ENCODE measurements around the gene SLC38A10. TPM values are rescaled to one million over a fixed set of nuclear protein-coding genes. Genes with fewer than 3 reads are reported as not detected.

The SLC38A10 gene
- total and polyA plus RNA-seq, 10 of the 15 experiments (the other 5 are each of a cell fraction or from before 2014, with no cell fraction given): 0.52 to 67.9 (median 22.1) TPM

DNA sequence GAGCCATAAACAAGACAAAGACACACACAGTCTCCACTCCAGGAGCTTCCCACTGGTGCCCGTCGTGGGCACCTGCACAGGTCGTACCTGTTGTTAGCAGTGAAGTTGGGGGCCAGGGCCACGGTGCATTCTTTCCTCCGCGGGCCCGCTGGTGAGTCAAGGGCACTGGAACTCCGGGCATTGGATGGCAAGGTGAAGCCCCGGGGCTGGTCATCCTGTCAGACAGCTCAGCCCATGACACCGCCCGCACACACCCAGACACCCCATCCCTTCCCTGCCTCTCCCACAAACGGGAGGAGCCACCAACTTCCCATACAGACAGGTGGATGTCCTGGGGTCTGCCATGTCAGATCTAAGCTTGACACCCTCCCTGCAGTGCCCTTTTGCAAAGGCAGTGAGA, 88.5 kb downstream of the SLC38A10 start:
- intact Hi-C loops (cut with micrococcal nuclease; ENCODE audit: unreplicated experiment): no loop called here
- H2AFZ ChIP-seq (ENCODE audit: control insufficient read depth, low read depth, low read length): no peak overlapping the region
- H3K9ac ChIP-seq (ENCODE audit: control insufficient read depth, insufficient read depth, low read length): no peak overlapping the region
- ChIA-PET POLR2A (no interaction called here), SMC1A (ENCODE audit: uncharacterized antibody, unreplicated experiment) (no interaction called here), CTCF (no interaction called here), RAD21 (ENCODE audit: unreplicated experiment) (no interaction called here)
- TF ChIP-seq PAX8 (IDR thresholded peaks at IDR 0.05) (no peak), RFX5 (IDR thresholded peaks at IDR 0.05; ENCODE audit: low read depth, low read length) (no peak), SUPT20H (IDR thresholded peaks at IDR 0.05; ENCODE audit: borderline replicate concordance, control insufficient read depth, low read depth, low read length) (no peak), CHD2 (IDR thresholded peaks at IDR 0.05; ENCODE audit: borderline replicate concordance, low read depth, low read length) (no peak), ELK1 (IDR thresholded peaks at IDR 0.05; ENCODE audit: low read depth, low read length) (no peak), BCL3 (IDR thresholded peaks at IDR 0.05; ENCODE audit: borderline replicate concordance, insufficient read depth, low read depth, low read length, poor library complexity, severe bottlenecking) (no peak), SUZ12 (IDR thresholded peaks at IDR 0.05; ENCODE audit: unreplicated experiment) (no peak), TCF12 (IDR thresholded peaks at IDR 0.05; ENCODE audit: low read depth, low read length) (no peak), SPI1 (IDR thresholded peaks at IDR 0.05; ENCODE audit: borderline replicate concordance, insufficient read depth, low read depth, low read length) (no peak), ZNF274 (IDR thresholded peaks at IDR 0.05; ENCODE audit: insufficient read depth, insufficient read length) (no peak)
- TF ChIP-seq, protein P1, sequence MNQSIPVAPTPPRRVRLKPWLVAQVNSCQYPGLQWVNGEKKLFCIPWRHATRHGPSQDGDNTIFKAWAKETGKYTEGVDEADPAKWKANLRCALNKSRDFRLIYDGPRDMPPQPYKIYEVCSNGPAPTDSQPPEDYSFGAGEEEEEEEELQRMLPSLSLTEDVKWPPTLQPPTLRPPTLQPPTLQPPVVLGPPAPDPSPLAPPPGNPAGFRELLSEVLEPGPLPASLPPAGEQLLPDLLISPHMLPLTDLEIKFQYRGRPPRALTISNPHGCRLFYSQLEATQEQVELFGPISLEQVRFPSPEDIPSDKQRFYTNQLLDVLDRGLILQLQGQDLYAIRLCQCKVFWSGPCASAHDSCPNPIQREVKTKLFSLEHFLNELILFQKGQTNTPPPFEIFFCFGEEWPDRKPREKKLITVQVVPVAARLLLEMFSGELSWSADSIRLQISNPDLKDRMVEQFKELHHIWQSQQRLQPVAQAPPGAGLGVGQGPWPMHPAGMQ (IDR thresholded peaks at IDR 0.05; ENCODE audit: borderline replicate concordance): no peak
- TF ChIP-seq, protein P2, sequence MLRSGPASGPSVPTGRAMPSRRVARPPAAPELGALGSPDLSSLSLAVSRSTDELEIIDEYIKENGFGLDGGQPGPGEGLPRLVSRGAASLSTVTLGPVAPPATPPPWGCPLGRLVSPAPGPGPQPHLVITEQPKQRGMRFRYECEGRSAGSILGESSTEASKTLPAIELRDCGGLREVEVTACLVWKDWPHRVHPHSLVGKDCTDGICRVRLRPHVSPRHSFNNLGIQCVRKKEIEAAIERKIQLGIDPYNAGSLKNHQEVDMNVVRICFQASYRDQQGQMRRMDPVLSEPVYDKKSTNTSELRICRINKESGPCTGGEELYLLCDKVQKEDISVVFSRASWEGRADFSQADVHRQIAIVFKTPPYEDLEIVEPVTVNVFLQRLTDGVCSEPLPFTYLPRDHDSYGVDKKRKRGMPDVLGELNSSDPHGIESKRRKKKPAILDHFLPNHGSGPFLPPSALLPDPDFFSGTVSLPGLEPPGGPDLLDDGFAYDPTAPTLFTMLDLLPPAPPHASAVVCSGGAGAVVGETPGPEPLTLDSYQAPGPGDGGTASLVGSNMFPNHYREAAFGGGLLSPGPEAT (IDR thresholded peaks at IDR 0.05; ENCODE audit: low read depth): no peak
- TF ChIP-seq, protein P3, sequence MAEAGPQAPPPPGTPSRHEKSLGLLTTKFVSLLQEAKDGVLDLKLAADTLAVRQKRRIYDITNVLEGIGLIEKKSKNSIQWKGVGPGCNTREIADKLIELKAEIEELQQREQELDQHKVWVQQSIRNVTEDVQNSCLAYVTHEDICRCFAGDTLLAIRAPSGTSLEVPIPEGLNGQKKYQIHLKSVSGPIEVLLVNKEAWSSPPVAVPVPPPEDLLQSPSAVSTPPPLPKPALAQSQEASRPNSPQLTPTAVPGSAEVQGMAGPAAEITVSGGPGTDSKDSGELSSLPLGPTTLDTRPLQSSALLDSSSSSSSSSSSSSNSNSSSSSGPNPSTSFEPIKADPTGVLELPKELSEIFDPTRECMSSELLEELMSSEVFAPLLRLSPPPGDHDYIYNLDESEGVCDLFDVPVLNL (IDR thresholded peaks at IDR 0.05; ENCODE audit: low read depth, low read length): no peak
- H3K27ac ChIP-seq (ENCODE audit: control insufficient read depth, insufficient read depth): no peak overlapping the region
- H3K27me3 ChIP-seq (replicated peaks in 1 of 2; ENCODE audit: control insufficient read depth in 2 of 2, insufficient read depth in 2 of 2, low read length in 1 of 2): no peaks in the 10 kb centered on the region
- FAIRE-seq (no peak), DNase-seq (ENCODE audit: low read depth, low spot score) (no peak), ATAC-seq (no peak)
- H3K4me1 ChIP-seq (ENCODE audit: control insufficient read depth, insufficient read depth, low read length): no peaks in the 10 kb centered on the region
- no peaks in the 10 kb centered on the region for H3K9me3 ChIP-seq (replicated peaks; ENCODE audit: control insufficient read depth, insufficient read depth, low read length)
- H3K36me3 ChIP-seq (ENCODE audit: control insufficient read depth in 2 of 2, insufficient read depth in 2 of 2, low read length in 1 of 2): peaks cover 0 to 12% of the 10 kb centered on the region in 2 experiments; a peak in 2 of 4 replicates
- no peaks in the 10 kb centered on the region for H3K79me2 ChIP-seq (ENCODE audit: control insufficient read depth, insufficient read depth, low read length)
- H3K4me2 ChIP-seq (ENCODE audit: control insufficient read depth, insufficient read depth): no peak overlapping the region
- in situ Hi-C loops (cut with MboI): no loop called here
- no peak overlapping the region for H3K4me3 ChIP-seq
- H4K20me1 ChIP-seq (ENCODE audit: control insufficient read depth, insufficient read depth): no peaks in the 10 kb centered on the region
- 86% methylated on average over 12 of the region's 12 CpGs for WGBS (ENCODE audit: insufficient coverage, insufficient replicate concordance, low lambda C conversion rate, missing lambda C conversion rate)
- BruUV-seq (replicated peaks): no TSS peak
